ENCODE measurements around the gene TMC6.
A peak's percentile ranks its signal among the peaks of the same experiment; 100 is the strongest.

TMC6 gene

DNA sequence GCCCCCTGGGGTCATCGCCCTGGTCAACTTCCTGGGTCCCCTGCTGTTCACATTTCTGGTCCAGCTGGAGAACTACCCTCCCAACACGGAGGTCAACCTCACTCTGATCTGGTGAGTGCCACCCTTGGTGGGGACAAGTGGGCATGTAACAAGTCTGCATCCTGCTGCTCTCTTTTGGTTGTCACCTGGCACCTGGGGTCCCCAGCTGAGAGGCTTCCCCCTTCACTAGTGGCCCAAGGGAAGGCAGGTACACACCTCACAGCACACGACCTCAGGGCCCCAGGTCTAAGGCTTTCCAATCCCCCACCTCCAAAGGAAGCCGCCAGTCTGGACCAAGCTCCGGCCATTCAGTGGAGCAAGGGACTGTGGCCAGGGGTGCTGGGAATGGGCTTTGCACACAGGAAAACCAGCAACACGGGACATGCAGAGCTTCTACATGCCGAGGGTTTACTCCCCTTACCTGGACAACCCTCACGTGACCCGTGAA lies 6.4 kb upstream of the TMC6 start:
- no peak for DNase-seq

DNA sequence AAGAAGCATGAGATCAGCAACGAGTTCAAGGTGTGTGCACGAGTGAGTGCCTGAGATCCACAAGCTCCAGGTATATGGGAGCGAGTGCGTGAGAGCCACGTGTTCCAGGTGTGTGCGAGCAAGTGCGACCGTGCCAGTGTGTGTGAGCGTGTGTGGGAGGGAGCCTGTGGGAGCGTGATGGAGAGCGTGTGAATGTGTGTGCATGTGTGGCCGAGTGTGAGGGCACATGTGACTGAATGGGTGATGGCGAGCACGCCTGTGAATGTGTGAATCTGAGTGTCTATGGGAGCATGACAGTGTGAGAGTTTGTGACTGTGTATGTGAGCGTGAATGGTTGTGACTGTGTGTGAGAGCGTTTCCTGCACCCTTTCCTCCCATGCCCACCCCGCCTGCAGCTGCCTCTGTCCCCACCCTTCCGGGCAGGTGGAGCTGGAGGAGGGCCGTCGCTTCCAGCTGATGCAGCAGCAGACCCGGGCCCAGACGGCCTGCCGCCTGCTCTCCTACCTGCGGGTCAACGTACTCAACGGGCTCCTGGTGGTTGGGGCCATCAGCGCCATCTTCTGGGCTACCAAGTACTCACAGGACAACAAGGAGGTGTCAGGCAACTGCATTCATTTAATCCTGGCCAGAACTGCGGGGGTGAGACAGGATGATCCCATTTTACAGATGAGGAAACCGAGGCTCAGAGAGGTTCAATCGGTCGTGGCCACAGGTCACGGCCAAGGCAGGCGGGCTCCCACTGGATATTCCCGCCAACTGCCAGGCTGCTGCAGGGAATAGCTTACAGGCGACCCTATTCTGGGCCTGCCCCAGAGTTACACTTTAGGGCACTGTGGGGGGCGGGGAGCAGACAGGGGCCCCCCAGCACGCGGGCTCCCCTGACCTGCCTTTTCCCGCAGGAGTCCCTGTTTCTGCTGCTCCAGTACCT lies 5.7 kb upstream of the TMC6 start:
- DNase-seq: peak; percentile 77

DNA sequence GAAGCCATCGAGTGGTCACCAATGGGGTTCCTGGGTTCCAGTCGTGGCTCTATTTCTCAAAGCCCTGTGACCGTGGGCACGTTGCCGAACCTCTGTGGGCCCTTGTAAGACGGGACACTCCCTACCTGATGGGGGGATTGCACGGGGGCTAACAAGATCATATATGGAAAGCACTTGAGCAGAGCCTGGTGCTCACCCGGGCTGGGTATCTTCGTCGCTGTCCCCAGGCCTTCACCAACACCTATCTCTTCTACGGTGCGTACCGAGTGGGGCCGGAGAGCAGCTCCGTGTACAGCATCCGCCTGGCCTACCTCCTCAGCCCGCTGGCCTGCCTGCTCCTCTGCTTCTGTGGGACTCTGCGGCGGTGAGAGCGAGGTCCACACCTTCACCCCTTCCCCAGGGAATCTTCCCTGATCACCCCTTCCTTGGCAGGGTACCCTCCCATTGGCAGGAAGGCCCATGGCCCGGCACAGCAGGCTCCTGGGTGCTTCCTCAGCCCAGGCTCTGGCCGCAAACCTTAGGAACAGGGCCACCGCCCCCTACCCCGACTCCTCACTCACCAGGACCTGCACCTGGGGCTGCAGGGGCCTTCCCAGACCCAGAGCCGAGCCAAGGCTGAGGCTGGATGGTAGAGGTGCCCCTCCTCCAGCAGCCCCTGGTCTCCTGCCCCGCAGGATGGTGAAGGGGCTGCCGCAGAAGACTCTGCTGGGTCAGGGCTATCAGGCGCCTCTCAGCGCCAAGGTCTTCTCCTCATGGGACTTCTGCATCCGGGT lies 4.8 kb upstream of the TMC6 start:
- DNase-seq: no peak

DNA sequence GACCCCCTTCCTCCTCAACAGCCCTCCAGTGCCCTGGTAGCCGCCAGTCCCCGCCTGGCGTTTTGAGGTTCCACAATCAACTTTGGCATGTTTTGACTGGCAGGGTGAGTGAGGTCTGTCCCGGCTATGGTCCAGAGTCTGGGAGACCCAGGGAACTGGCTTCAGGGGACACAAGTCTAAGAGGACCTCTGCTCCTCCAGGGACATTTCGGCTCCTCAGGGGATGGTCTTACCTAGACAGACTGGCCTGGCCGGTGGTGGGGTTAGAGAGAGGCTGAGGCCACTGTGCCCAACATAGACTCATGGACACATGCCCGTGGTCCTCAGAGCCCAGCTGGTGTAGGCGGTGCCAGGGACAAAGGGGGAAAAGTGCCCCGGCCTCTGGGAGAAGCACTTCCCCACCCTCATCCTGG lies 4.2 kb upstream of the TMC6 start:
- DNase-seq: no peak

DNA sequence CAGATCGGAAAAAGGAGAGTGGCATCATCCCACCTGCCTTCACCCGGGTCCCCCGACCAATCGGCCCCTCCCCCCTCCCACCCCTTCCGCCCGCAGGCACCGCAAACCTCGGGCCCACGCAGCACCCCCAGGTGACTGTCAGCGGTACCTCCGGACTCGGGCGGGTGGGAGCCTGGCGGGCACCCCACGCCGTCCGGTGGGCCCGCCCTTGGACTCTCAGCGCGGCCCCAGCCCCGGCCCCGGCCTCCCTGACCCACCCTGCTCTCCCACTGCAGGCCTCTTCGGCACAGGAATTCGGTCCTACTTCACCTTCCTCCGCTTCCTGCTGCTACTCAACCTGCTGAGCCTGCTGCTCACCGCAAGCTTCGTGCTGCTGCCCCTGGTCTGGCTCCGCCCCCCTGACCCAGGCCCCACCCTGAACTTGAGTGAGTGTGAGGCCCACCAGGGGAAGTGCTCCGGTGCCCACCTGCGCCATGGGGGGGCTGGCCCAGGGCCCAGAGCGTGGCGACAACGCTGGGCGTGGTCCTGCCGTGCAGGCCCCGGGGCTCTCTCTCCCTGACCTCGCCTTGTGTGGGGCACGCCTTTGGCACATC lies 3.6 kb upstream of the TMC6 start:
- DNase-seq: peak; percentile 63

DNA sequence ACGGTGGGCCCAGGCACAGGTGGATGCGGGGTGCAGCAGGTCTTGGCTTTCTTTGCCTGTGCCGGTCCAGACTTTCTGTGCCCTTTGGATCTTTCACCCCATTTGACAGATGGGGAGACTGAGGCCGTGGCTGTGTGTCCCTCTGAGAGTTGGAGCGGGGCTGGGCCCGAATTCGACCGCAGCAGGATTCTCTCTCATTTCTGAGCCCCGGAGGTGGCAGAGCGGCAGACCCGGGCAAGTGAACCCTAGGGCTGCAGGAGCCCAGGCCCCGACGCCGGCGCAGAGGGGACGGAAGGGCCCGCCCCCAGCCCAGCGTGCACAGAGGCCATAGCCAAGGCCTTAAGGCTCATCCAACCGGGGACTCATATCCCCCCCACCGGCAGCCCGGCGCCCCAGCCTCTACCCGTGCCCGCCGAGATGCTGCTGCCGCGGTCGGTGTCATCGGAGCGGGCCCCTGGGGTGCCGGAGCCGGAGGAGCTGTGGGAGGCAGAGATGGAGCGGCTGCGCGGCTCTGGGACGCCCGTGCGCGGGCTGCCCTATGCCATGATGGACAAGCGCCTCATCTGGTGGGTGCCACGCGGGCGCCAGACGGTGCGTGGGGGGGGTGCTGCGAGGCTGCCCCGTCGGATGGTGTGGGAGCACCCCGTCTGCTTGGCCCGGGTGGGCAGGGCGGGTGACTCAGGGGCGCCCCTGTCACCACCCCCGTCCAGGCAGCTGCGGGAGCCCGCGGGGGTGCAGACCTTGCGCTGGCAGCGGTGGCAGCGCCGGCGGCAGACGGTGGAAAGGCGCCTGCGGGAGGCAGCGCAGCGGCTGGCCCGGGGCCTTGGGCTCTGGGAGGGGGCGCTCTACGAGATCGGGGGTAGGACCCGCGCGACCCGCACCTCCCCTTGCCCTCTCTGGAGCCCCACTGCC lies 2.9 kb upstream of the TMC6 start:
- DNase-seq: peak; percentile 49

DNA sequence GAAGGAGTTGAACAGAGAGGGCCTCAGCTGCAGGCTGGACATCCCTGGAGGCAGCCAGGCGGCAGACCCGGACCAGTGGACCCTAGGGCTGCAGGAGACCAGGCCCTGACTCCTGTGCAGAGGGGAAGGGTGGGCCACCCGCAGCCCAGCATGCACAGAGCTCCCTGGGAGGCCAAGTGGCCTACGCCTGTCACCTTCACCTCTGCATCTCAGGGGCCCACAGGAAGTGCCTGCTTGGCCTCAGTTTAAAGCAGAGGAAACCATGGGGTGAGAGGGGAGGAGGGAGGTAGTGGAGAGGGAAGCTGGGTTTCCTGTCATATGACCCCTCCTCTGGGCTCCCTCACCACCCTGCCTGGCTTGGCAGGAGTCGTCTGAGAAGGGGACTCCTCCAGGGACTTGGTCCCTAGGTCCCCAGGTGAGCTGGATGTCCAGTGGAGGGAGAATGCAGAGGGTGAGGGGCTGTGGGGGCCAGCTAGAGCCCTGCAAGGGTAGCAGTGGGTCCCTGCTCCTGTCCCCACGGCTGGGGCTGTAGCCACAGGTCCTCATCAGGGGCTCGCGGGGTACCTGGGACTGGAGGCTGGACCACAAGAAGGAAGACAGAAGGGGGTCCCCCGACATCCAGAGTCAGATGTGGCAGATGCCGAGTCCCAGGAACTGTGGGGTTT lies 2.0 kb upstream of the TMC6 start, which contains the start of gene TMC8:
TMC8 (plus strand) TSS at position 335 of the 665 bp plus-strand sequence. CDS start 818 bp downstream, outside the sequence.
- DNase-seq: peak; percentile 70

DNA sequence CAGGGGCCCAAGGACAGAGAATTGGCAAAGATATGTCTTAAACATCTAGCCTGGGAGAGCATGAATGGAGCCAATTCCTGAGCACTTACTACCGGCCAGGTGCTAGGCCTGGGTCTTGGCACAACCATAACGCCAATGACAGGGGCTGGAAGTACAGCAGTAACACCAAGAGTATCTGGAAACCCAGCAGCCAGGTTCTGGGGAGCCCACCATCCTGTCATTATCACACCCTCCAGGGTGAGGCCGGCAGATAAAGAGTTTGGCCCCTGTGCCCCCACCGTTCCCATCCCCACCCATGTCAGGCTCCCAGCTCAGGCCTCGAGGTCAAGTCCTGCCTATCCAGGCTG lies 1.5 kb upstream of the TMC6 start:
- DNase-seq: no peak

DNA sequence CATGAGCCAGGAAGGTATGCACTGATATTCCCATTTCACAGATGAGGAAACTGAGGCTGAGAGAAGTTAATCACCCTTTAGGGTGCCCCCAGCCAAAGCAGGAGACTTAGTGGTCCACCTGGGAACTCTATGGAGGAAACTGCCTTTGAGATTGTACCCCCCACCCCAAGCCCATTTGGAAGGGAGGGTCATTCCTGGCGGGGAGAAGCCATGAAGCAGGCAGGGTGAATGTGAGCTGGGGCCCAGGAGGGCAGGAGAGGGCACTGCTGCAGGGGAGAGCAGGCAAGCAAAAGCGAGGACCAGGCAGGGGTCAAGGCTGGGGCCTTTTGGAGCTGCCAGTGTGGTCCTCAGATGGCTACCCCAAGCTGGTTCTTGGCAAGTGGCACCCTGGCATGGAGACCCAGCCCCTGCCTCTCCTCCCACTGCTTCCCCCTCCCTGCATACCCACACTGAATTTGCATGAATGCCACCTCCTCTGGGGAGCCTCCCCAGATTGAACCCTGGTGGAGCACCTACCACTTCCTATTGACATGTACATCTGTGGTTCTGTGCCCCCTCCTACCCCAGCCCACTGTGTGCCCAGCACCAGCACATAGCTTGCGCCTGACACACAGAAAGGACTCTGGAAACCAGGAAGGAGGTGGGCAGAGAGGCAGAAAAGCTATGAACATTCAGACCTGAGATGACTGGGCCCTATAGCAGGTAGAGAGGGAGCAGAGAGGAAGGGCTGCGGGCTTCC lies 965 bp upstream of the TMC6 start:
- no peak for DNase-seq

DNA sequence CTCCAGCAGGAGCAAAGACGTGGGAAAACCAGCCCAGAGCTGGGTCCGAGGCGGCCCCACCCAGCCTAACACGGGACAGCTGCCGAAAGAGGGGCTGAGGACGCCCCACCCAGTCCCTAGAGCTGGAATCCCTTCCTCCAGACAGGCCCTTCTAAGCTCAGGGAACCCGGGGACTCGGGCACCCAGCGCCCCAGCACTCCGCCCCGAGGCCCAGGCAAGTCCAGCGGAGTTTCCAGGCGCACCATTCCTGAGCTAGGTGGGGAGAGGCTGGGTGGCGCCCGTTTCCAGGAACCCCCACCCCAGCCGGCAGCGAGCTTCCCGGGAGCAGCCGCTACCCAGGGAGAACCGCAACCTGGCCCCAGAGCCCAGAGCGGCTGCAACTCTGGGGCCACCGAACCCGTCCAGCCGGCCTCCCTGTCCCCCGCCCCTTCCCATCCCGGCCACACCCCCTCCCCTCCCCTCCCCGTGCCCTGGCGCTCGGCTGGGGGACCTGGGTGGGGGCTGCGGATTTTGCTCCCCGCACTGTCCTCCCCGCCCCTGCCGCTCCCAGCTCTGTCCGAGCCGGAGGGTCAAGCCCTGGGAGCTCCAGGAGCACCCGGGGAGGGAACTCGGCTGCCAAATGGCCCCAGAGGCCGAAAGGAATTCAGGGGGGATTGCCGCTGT lies 536 bp downstream of the TMC6 start:
- no peak for DNase-seq

DNA sequence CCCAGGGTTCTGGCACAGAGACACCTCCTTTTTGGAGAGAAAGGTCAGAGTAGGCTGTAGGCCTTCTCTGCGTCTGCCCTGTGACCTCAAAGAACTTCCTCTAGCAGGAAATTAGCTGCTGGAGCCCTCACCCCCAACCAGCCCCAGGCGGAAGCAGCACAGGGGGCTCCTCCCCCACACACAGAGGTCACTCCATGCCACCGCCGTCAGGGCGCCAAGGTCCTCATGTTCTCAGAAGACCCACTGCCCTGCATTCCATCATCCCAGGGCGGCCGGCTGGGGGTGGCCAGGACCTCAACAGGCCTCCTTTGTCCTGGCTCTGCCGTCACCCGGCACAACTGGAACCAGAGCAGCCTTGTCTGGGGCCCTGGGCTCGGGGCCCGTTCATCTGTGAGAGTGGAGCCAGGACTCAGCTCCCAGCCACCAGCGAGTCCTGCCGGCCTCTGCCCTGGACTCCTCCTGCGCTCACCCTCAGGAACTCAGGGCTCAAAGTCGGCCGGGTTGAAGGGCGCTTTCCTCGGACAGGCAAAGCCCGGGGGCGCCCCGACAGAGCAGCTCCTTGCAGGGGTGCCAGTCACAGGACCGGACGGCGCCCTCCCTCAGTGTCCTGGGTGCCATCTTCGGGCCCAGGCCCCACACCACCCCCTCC lies 1.2 kb downstream of the TMC6 start:
- DNase-seq: peak; percentile 62

DNA sequence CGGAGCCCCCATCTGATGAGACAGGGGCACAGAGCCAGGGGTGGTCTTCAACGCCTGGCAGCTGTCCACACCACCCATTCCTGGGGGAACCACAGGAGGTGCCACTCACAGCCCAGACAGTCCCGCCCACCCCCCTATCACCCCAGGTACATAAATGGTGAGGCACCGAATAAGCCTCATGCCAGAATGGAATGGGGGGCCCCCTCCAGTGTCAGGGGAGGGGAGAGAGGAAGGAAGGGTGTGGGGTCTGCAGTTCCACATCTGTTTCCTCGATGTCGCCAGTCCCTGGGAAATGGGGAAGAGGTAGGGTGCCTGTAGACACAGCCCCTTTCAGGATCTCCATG lies 1.7 kb downstream of the TMC6 start:
- no peak for DNase-seq

DNA sequence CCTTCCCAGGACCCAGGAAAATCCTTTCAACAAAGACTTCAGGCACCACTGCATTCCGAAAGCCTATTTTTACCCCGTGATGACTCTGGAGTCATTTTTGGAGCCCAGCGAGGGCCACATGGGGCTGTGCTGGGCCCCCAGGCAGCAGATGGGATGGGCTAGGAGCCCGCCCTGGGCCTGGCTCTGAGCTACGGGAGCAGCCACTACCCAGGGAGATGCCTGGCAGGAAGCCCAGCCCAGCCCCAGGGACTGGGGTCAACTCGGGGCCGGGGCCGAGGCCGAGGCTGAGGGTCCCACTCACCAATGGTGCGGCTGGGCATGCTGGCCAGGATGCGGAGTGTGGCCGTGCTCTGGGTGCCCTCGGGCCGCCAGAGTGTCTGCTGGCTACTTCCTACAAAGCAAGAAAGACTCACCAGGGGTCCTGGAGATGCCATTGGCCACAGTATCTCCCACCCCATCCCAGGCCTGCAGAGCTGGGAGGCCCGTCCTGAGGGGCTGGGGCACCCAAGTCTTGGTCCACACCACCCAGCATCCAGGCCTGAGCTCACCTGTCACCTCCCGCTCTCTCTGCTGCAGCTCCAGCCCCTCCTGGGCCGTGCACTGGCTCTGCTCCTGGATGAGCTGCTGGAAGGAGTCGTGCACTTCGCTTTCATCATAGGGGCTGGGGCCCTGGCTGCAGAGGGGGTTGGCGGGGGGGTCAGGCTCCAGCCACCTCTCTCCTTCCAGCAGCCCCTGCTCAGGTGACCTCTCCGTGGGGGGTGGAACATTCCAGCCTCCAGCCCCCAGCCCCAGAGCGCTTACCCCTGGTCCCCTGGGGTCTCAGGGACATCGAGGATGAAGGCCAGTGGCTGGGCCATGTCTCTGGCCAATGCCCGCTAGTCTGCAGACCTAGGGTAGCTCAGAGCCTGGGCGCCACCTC lies 2.3 kb downstream of the TMC6 start:
- DNase-seq: no peak

DNA sequence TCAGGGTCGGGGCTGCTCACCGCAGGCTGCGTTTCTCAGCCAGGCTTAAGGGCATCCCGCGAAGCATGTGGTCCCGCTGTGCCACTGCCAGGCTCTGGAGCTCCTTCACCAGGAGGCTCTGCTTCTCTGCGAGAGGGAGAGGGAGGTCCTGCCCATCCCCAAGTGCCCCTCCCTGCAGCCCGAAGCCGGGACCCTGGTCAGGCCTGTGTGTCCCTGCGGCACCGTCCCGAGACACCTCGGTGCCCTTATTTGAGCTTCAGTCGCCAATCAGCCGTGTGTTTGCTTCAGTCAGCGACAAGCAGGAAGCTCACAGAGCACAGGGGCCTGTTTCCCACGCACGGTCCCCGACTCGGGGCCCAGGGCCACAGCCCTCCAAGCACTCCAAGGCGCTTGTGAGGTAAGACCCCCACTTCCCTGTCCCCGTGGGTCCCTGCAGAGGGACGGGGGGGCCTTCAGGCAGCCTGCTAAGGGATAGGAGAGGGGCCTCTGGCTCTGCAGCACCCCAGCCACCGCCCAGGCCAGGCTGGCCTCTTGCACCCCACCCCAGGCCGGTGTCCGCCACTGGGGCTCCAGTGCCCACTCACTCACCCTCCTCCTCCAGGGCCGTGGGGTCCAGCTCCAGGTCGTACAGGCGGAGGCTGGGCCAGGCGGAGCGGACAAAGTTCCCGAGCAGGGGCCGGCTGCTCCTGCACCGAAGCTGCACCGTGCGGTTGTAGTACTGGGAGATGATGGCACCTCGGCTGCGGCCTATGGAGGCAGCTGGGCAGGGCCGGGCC lies 3.2 kb downstream of the TMC6 start:
- peak; percentile 51 for DNase-seq

DNA sequence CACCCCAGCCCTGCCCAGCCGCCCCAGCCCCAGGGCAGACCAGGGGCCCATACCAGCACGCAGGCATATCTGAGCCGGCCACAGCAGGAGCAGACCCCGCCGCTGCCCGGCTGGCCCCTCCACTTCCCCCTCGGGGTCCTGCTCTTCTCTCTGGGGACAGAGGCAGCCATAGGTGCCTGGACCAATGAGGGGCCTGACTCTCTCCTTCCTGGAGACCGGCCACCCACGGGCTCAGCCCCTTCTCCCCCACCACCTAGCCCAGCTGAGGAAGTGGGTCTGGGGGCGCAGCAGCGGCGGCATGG lies 3.8 kb downstream of the TMC6 start:
- no peak for DNase-seq

DNA sequence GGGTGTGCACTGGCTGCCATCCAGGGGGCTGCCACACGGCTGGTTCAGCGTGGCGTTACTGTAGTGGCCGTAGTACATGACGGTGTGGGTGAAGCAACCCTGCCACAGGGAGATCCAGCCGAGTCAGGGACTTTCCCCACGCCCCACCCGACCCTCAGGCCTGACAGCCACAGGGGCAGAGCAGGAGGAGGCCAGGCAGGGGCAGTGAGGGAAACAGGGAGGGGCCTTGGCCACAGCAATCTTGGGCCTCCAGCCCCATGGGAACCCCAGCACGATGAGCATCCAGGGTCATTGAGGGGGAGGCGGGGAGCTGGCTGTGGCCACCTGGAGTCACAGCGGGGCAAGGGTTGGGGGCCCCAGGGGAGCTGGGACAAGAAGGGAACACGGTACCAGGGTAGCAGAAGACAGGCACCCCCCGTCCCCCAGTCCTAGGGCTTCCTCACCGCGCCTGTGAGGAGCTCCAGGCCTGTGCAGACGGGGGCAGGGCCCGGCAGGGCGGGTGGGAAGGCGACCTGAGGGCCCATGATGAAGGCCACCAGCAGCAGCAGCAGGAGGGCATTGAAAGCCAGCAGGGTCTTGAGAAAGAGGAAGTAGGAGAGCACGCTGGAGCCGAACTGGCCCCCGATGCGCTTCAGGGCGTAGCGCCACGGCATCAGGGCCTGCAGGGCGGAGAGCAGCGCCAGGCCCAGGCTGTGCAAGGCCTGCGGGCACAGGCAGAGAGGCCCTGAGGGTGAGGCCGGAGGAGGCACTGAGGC lies 4.3 kb downstream of the TMC6 start:
- no peak for DNase-seq

DNA sequence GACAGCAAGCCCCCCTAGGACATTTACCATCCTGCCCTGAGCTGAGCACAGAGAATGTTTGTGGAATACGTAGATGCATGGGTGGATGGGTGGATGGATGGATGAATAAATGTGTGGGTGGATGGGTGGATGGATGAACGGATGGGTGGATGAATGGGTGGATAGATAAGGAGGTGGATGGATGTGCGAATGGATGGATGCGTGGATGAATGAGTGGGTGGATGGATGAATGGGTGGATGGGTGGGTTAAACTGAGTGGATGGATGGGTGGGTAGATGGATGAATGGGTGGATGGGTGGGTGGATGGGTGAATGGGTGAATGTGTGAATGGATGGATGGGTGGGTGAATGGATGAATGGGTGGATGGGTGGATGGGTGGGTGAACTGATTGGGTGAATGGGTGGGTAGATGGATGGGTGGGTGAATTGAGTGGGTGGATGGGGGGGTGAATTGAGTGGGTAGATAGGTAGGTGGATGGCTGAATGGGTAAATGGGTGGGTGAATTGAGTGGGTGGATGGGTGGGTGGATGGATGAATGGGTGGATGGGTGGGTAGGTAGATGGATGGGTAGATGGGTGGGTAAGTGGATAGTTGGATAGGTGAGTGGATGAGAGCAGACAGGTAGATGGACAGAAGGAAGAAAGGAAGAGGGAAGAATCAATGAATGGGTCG lies 5.2 kb downstream of the TMC6 start:
- DNase-seq: no peak
